Kidney (tissue), 14 donors: ENCODE data around the gene RAPGEF1. TPM values are rescaled to one million over a fixed set of nuclear protein-coding genes. Genes with fewer than 3 reads are reported as not detected.
A peak's percentile ranks its signal among the peaks of the same experiment; 100 is the strongest.

Experiments used
- DNase-seq, 5 donors: peaks; one replicate each; pipeline ENCODE4 v3.0.0-alpha.2; 2013 to 2020
- FAIRE-seq: peaks from 2 replicates; lab custom pipeline; 2012; peaks lifted over from hg19 to GRCh38; lab: Jason Lieb, UNC
- H3K27ac ChIP-seq, 2 donors: one replicate each; pipeline ENCODE4 v1.7.0; 2013; ENCODE audit warnings: low read depth in 2 of 2, low read length in 2 of 2, inconsistent platforms in 1 of 2
- H3K27me3 ChIP-seq: one replicate; pipeline ENCODE4 v1.7.1; 2013; ENCODE audit warnings: low read length, inconsistent platforms; ENCODE audit not compliant: control insufficient read depth, insufficient read depth
- H3K36me3 ChIP-seq, 3 donors: one replicate each; pipeline versions ENCODE4 v1.7.0 to v1.7.1; 2013; ENCODE audit warnings: low read length in 3 of 3, control low read depth in 1 of 3, inconsistent platforms in 1 of 3; ENCODE audit not compliant: insufficient read depth in 3 of 3, control insufficient read depth in 2 of 3
- H3K4me1 ChIP-seq, 3 donors: one replicate each; pipeline versions ENCODE4 v1.7.0 to v1.7.1; 2013; ENCODE audit warnings: low read length in 3 of 3, inconsistent platforms in 1 of 3, low read depth in 1 of 3; ENCODE audit not compliant: control insufficient read depth in 2 of 3, insufficient read depth in 2 of 3
- H3K4me3 ChIP-seq, 3 donors: one replicate each; pipeline versions ENCODE4 v1.7.0 to v1.8.1; 2013; ENCODE audit warnings: low read length in 3 of 3, control low read depth in 1 of 3, inconsistent platforms in 1 of 3
- H3K9ac ChIP-seq, 3 donors: one replicate each; pipeline versions ENCODE4 v1.7.0 to v1.7.1; 2013; ENCODE audit warnings: low read length in 3 of 3, control low read depth in 1 of 3, inconsistent platforms in 1 of 3
- H3K9me3 ChIP-seq, 3 donors: one replicate each; pipeline versions ENCODE4 v1.7.0 to v1.7.1; 2013; ENCODE audit warnings: low read length in 3 of 3, control low read depth in 1 of 3, inconsistent platforms in 1 of 3; ENCODE audit not compliant: control insufficient read depth in 2 of 3, insufficient read depth in 1 of 3
- CTCF ChIP-seq: IDR thresholded peaks from 3 replicates; pipeline ENCODE4 v1.5.1; 2012; ENCODE audit warnings: mild to moderate bottlenecking, moderate library complexity, borderline replicate concordance; ENCODE audit not compliant: insufficient read depth; ENCODE audit errors: extremely low read depth
- intact Hi-C: fragments of 100-400 bp; cut with DNase I; formaldehyde crosslinking; loops from one replicate; pipeline ENCODE4 v1.11.1; 2022
- polyA plus RNA-seq: library from polyadenylated mRNA; stranded (reverse); fragments of 350-450 nt; fragmentation: Illumina TruSeq; extraction: RNeasy Lipid Tissue Mini Kit (QIAGEN cat#74804); gene quantifications from one replicate; pipeline ENCODE4 v1.2.3, GENCODE V29; 2014; ENCODE audit warnings: low read depth, low replicate concordance; ENCODE audit not compliant: insufficient read depth
- total RNA-seq: library from RNA; stranded (reverse); fragmentation: NEBNext Ultra II Directional; extraction: Animal tissue kit (Norgen Biotek cat#: 25700); gene quantifications from one replicate; pipeline ENCODE4 v1.2.1, GENCODE V29; 2021
- donor health status: control.
- donor health status: control.
- donor health status: control.
- donor health status: control.
- donor health status: control.
- donor health status: DM: yes; HTN: yes; CAD: no.
- donor health status: Normal renal cell carcinoma (clear cell type).

The RAPGEF1 gene
- total and polyA plus RNA-seq, 2 donors from 2014 or later: 15.5 to 79.7 TPM

- no peak for TF ChIP-seq CTCF
- peaks cover 6 to 40% (median 39%) of the 10 kb centered on the region in 3 donors for H3K4me1 ChIP-seq
- FAIRE-seq (no peak), DNase-seq (no peak)
- peak overlapping the region; percentile 15 to 16 for H3K27ac ChIP-seq
- H3K9ac ChIP-seq: no peak overlapping the region
- intact Hi-C loops: no loop called here
- no peaks in the 10 kb centered on the region for H3K36me3 ChIP-seq
- H3K9me3 ChIP-seq: no peaks in the 10 kb centered on the region
- H3K4me3 ChIP-seq: no peak overlapping the region
- H3K27me3 ChIP-seq: no peaks in the 10 kb centered on the region
Observed at GRCh38 chr9:131695836-131696460, 43.9 kb downstream of the RAPGEF1 start.

- peaks cover 6 to 39% (median 37%) of the 10 kb centered on the region in 3 donors for H3K4me1 ChIP-seq
- DNase-seq (no peak), FAIRE-seq (no peak)
- no peaks in the 10 kb centered on the region for H3K36me3 ChIP-seq
- H3K27me3 ChIP-seq: no peaks in the 10 kb centered on the region
- no peak overlapping the region for H3K4me3 ChIP-seq
- H3K9me3 ChIP-seq: no peaks in the 10 kb centered on the region
- intact Hi-C loops: no loop called here
- H3K9ac ChIP-seq: no peak overlapping the region
- TF ChIP-seq CTCF: no peak
- H3K27ac ChIP-seq: no peak overlapping the region
Observed at GRCh38 chr9:131695366-131695765, 44.5 kb downstream of the RAPGEF1 start.

GRCh38 chr9:131693651-131694597 lies 46.0 kb downstream of the RAPGEF1 start:
- TF ChIP-seq CTCF: no peak
- intact Hi-C loops: no loop called here
- Histone ChIP-seq H3K4me1 (peaks cover 6 to 36% (median 35%) of the 10 kb centered on the region in 3 donors), H3K9ac (no peak overlapping the region), H3K27ac (no peak overlapping the region), H3K4me3 (no peak overlapping the region), H3K36me3 (no peaks in the 10 kb centered on the region), H3K27me3 (no peaks in the 10 kb centered on the region), H3K9me3 (no peaks in the 10 kb centered on the region)
- DNase-seq (no peak), FAIRE-seq (no peak)
